Left ventricle myocardium superior (tissue), 1 donor: ENCODE data around the gene DBF4B. TPM values are rescaled to one million over a fixed set of nuclear protein-coding genes. Genes with fewer than 3 reads are reported as not detected.

Experiments used
- ATAC-seq: fragments of 200-7000 bp; cut with Tn5 transposase; one replicate; pipeline ENCODE4 v1.9.1; 2020; ENCODE audit warnings: mild to moderate bottlenecking, moderate library complexity
- DNase-seq: peaks from one replicate; pipeline ENCODE4 v3.0.0-alpha.2; 2020
- intact Hi-C: fragments of 100-400 bp; cut with micrococcal nuclease; formaldehyde crosslinking; loops from one replicate; pipeline ENCODE4 v1.11.0; 2022
- total RNA-seq: library from RNA; stranded (reverse); fragmentation: NEBNext Ultra II Directional; extraction: Animal tissue kit (Norgen Biotek cat#: 25700); gene quantifications from one replicate; pipeline ENCODE4 v1.2.1, GENCODE V29; 2021
- donor health status: DM: no; HTN: yes; CAD: no; lungs with severe emphysema.

The DBF4B gene
- total RNA-seq, 1 donor from 2014 or later, result 4.9 TPM

GRCh38 chr17:44757045-44757917 lies 48.8 kb downstream of the DBF4B start:
- intact Hi-C loops, result no loop called here
- ATAC-seq (peak; percentile 81), DNase-seq (peak; percentile 73)

GRCh38 chr17:44757918-44758413 lies 49.5 kb downstream of the DBF4B start:
- ATAC-seq (peak; percentile 22), DNase-seq (no peak)
- intact Hi-C loops, result no loop called here

- ATAC-seq, result peak; percentile 64
- DNase-seq, result no peak
- intact Hi-C loops, result no loop called here
Measured at GRCh38 chr17:44758414-44759085, 50.1 kb downstream of the DBF4B start, which contains the start of gene ADAM11. ADAM11 (plus strand) TSS chr17:44758988; CDS start chr17:44759200, 212 bp downstream.

GRCh38 chr17:44759086-44759915 lies 50.8 kb downstream of the DBF4B start:
- no peak for DNase-seq
- intact Hi-C loops, result no loop called here
- peak; percentile 3 for ATAC-seq

GRCh38 chr17:44759916-44760243 lies 51.4 kb downstream of the DBF4B start:
- intact Hi-C loops, result no loop called here
- DNase-seq, result no peak
- no peak for ATAC-seq

GRCh38 chr17:44760474-44761308 lies 52.2 kb downstream of the DBF4B start:
- DNase-seq (no peak), ATAC-seq (no peak)
- intact Hi-C loops, result no loop called here

- intact Hi-C loops, result no loop called here
- DNase-seq (no peak), ATAC-seq (no peak)
Measured at GRCh38 chr17:44761932-44762810, 53.7 kb downstream of the DBF4B start.

- intact Hi-C loops, result no loop called here
- ATAC-seq, result no peak
- no peak for DNase-seq
Measured at GRCh38 chr17:44763170-44763569, 54.7 kb downstream of the DBF4B start.

GRCh38 chr17:44765965-44766364 lies 57.5 kb downstream of the DBF4B start:
- intact Hi-C loops, result no loop called here
- DNase-seq (no peak), ATAC-seq (no peak)

- intact Hi-C loops, result no loop called here
- DNase-seq, result no peak
- peak; percentile 57 for ATAC-seq
Measured at GRCh38 chr17:44766409-44767038, 58.1 kb downstream of the DBF4B start.

GRCh38 chr17:44767493-44767892 lies 59.0 kb downstream of the DBF4B start:
- intact Hi-C loops, result no loop called here
- DNase-seq, result no peak
- no peak for ATAC-seq

GRCh38 chr17:44768505-44769142 lies 60.2 kb downstream of the DBF4B start:
- no peak for DNase-seq
- intact Hi-C loops, result no loop called here

GRCh38 chr17:44769230-44769629 lies 60.8 kb downstream of the DBF4B start:
- intact Hi-C loops, result no loop called here
- DNase-seq (no peak), ATAC-seq (no peak)

More at GRCh38 chr17:44768505-44769142, 60.2 kb downstream of the DBF4B start:
- no peak for ATAC-seq

- intact Hi-C loops, result loop anchor here (5.0 to 10.0 kb wide), 2 partner anchors 108 to 255 kb away; no protein-coding TSS in a partner anchor
- no peak for ATAC-seq
- no peak for DNase-seq
Measured at GRCh38 chr17:44769647-44770084, 61.2 kb downstream of the DBF4B start.

GRCh38 chr17:44770166-44770925 lies 61.9 kb downstream of the DBF4B start:
- DNase-seq, result no peak
- ATAC-seq, result no peak
- intact Hi-C loops, result loop anchor here (5.0 to 10.0 kb wide), 2 partner anchors 107 to 254 kb away; no protein-coding TSS in a partner anchor
